SW480 (cell line): ENCODE results near the gene CRELD2.

Experiments used
- DNase-seq: peaks from one replicate; pipeline ENCODE4 v3.0.0-alpha.2; 2016; ENCODE audit warnings: low spot score

The CRELD2 gene

GRCh38 chr22:49887702-49888101 lies 30.7 kb upstream of the CRELD2 start:
- DNase-seq, result no peak

GRCh38 chr22:49889071-49889470 lies 29.4 kb upstream of the CRELD2 start:
- DNase-seq, result no peak

- no peak for DNase-seq
These were observed 26.1 kb upstream of the CRELD2 start for GRCh38 chr22:49892226-49892899.

- no peak for DNase-seq
These were observed 25.4 kb upstream of the CRELD2 start for GRCh38 chr22:49893025-49893424.

GRCh38 chr22:49894322-49895054 lies 23.9 kb upstream of the CRELD2 start:
- no peak for DNase-seq

- no peak for DNase-seq
These were observed 22.2 kb upstream of the CRELD2 start for GRCh38 chr22:49896201-49896600.

GRCh38 chr22:49897015-49897684 lies 21.3 kb upstream of the CRELD2 start:
- no peak for DNase-seq

GRCh38 chr22:49899530-49899929 lies 18.9 kb upstream of the CRELD2 start:
- DNase-seq, result no peak

GRCh38 chr22:49900441-49901230 lies 17.8 kb upstream of the CRELD2 start:
- DNase-seq, result peak; percentile 53

GRCh38 chr22:49901457-49901856 lies 17.0 kb upstream of the CRELD2 start:
- DNase-seq, result no peak

GRCh38 chr22:49903322-49904039 lies 15.0 kb upstream of the CRELD2 start:
- no peak for DNase-seq

GRCh38 chr22:49904040-49904369 lies 14.4 kb upstream of the CRELD2 start:
- no peak for DNase-seq

- no peak for DNase-seq
These were observed 13.0 kb upstream of the CRELD2 start for GRCh38 chr22:49905465-49905864.

GRCh38 chr22:49906071-49906798 lies 12.2 kb upstream of the CRELD2 start:
- no peak for DNase-seq

- DNase-seq, result no peak
These were observed 11.6 kb upstream of the CRELD2 start for GRCh38 chr22:49906799-49907290.

- DNase-seq, result no peak
These were observed 10.6 kb upstream of the CRELD2 start for GRCh38 chr22:49907807-49908206.

- DNase-seq, result no peak
These were observed 8.8 kb upstream of the CRELD2 start for GRCh38 chr22:49909476-49910205.

- no peak for DNase-seq
These were observed 7.9 kb upstream of the CRELD2 start for GRCh38 chr22:49910229-49911155.
